Measurements from ENCODE around the gene HAGH. TPM values are rescaled to one million over a fixed set of nuclear protein-coding genes. Genes with fewer than 3 reads are reported as not detected.

HAGH gene
- total RNA-seq, 2 experiments from 2014 or later = 51.3 to 51.8 TPM

GRCh38 chr16:1825864-1826690 is 548 bp downstream of the HAGH start:
- CTCF ChIA-PET = interaction anchor here (1.3 to 2.2 kb wide), 2 partner anchors 15 to 120 kb away, joined by 3 to 9 read pairs; partner anchors contain the start of gene MAPK8IP3
- Mint-ChIP-seq H3K36me3 (ENCODE audit: low read depth) (peaks cover 4% of the 10 kb centered on the region), H3K4me1 (peaks cover 42% of the 10 kb centered on the region), H3K4me3 (peak overlapping the region; percentile 83), H3K27ac (peak overlapping the region; percentile 81), H3K9me3 (no peaks in the 10 kb centered on the region), H3K27me3 (no peaks in the 10 kb centered on the region)
- POLR2A ChIA-PET = interaction anchor here (0.8 to 3.0 kb wide), 7 partner anchors 12 to 215 kb away, joined by 3 to 20 read pairs (median 5); partner anchors contain the start of genes EME2, MAPK8IP3, NUBP2 and RPS2
- peak; percentile 77 for DNase-seq

DNA sequence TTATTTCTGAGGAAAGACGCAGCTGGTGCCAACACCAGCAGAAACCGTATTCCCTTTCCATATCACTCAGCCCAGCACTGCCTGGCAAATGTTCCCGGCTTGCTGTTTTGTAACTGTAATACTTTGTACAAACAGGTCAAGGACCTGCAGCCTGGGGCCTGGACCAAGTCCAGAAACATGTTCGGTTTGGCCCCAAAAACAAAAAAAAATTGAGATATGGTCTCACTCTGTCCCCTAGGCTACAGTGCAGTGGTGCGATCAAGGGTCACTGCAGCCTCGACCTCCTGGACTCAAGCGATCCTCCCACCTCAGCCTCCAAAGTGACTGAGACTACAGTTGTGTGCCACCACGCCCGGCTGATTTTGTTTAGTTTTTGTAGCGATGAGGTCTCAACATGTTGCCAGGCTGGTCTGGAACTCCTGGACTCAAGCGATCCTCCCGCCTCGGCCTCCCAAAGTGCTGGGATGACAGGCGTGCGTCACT is 1.2 kb downstream of the HAGH start:
- POLR2A ChIA-PET = interaction anchor here (0.8 to 3.0 kb wide), 4 partner anchors 42 to 118 kb away, joined by 3 to 20 read pairs (median 3); partner anchors contain the start of genes EME2, NUBP2 and SPSB3
- CTCF ChIA-PET = no interaction called here
- H3K36me3 Mint-ChIP-seq (ENCODE audit: low read depth) = no peaks in the 10 kb centered on the region
- no peak for DNase-seq
- H3K27me3 Mint-ChIP-seq = no peaks in the 10 kb centered on the region
- peaks cover 42% of the 10 kb centered on the region for H3K4me1 Mint-ChIP-seq
- no peaks in the 10 kb centered on the region for H3K9me3 Mint-ChIP-seq
- peak overlapping the region; percentile 83 for H3K4me3 Mint-ChIP-seq
- peak overlapping the region; percentile 81 for H3K27ac Mint-ChIP-seq

DNA sequence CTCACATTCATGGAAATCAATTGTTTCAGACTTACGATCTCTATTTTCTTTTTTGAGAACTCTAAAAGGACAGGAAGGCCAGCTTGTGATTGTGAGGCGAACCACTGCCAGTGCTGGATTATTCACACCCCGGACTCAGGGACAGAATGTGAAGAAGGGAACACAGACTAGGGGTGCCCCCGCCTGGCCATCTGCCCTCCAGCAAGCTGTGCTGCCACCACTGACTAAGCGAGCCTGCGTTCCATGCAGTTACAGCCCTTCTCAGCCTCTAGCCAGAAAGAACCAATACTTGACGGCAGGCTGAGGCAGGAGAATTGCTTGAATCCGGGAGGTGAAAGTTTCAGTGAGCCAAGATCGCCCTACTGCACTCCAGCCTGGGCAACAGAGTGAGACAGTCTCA is 2.8 kb downstream of the HAGH start:
- POLR2A ChIA-PET = interaction anchor here (1.1 kb wide), 1 partner anchor 42 kb away, joined by 4 read pairs; no protein-coding TSS in a partner anchor
- peaks cover 38% of the 10 kb centered on the region for H3K4me1 Mint-ChIP-seq

DNA sequence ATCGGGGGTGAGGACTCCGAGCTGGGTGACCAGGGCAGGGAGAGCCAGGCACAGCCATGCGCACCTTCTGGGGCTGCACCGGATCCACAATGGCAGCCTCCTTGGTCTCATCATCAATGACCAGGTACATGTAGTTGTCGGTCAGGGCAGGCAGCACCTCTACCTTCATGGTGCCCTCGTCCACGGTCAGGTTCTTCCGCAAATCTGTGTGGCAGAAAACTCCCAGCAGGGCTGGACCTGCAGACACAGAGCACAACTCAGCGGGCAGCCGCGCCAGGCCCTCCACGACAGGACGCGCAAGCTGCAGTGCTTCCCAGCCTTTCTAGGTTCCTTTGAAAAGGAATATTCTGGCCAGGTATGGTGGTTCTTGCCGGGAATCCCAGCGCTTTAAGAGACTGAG is 3.8 kb downstream of the HAGH start:
- Mint-ChIP-seq H3K4me3 (no peak overlapping the region), H3K9me3 (no peaks in the 10 kb centered on the region), H3K36me3 (ENCODE audit: low read depth) (no peaks in the 10 kb centered on the region), H3K27me3 (no peaks in the 10 kb centered on the region), H3K4me1 (peaks cover 29% of the 10 kb centered on the region), H3K27ac (no peak overlapping the region)
- POLR2A ChIA-PET = interaction anchor here (1.0 kb wide), 1 partner anchor 50 kb away, joined by 3 read pairs; the partner anchor contains the start of genes EME2 and MRPS34
- CTCF ChIA-PET = interaction anchor here (0.6 kb wide), 1 partner anchor 366 kb away, joined by 4 read pairs; no protein-coding TSS in a partner anchor
- no peak for DNase-seq

More for the DNA sequence above, 2.8 kb downstream of the HAGH start:
- DNase-seq = peak; percentile 29
- Mint-ChIP-seq H3K36me3 (ENCODE audit: low read depth) (no peaks in the 10 kb centered on the region), H3K27me3 (no peaks in the 10 kb centered on the region), H3K9me3 (no peaks in the 10 kb centered on the region), H3K4me3 (no peak overlapping the region), H3K27ac (no peak overlapping the region)
- CTCF ChIA-PET = no interaction called here

GRCh38 chr16:1821861-1822611 is 4.6 kb downstream of the HAGH start:
- H3K4me1 Mint-ChIP-seq = peaks cover 22% of the 10 kb centered on the region
- DNase-seq = no peak
- peaks cover 3% of the 10 kb centered on the region for H3K36me3 Mint-ChIP-seq (ENCODE audit: low read depth)
- H3K27ac Mint-ChIP-seq = no peak overlapping the region
- H3K9me3 Mint-ChIP-seq = no peaks in the 10 kb centered on the region
- no peaks in the 10 kb centered on the region for H3K27me3 Mint-ChIP-seq
- POLR2A ChIA-PET = interaction anchor here (1.0 kb wide), 1 partner anchor 49 kb away, joined by 3 read pairs; the partner anchor contains the start of genes EME2 and MRPS34
- CTCF ChIA-PET = no interaction called here
- no peak overlapping the region for H3K4me3 Mint-ChIP-seq

DNA sequence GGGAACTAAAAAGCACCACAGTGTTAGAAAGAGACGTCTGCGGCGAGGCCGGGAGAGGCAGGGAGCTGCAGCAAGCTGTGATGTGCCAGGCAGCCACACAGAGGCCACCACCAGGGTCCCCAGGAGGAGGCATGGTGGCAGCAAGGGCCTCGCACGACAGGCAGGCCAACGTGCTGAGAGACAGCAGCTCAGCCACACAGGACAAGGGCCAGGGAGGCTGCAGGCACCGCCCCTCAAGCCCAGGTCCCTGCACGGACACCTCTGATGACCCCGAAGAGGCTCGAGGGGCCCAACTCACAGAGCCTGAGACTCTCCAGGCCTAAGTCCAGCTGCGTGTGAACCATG is 5.7 kb downstream of the HAGH start:
- Mint-ChIP-seq H3K4me1 (peaks cover 22% of the 10 kb centered on the region), H3K27ac (no peak overlapping the region), H3K9me3 (no peaks in the 10 kb centered on the region), H3K36me3 (ENCODE audit: low read depth) (peaks cover 3% of the 10 kb centered on the region), H3K4me3 (no peak overlapping the region), H3K27me3 (no peaks in the 10 kb centered on the region)
- POLR2A ChIA-PET = no interaction called here
- CTCF ChIA-PET = no interaction called here
- DNase-seq = no peak

DNA sequence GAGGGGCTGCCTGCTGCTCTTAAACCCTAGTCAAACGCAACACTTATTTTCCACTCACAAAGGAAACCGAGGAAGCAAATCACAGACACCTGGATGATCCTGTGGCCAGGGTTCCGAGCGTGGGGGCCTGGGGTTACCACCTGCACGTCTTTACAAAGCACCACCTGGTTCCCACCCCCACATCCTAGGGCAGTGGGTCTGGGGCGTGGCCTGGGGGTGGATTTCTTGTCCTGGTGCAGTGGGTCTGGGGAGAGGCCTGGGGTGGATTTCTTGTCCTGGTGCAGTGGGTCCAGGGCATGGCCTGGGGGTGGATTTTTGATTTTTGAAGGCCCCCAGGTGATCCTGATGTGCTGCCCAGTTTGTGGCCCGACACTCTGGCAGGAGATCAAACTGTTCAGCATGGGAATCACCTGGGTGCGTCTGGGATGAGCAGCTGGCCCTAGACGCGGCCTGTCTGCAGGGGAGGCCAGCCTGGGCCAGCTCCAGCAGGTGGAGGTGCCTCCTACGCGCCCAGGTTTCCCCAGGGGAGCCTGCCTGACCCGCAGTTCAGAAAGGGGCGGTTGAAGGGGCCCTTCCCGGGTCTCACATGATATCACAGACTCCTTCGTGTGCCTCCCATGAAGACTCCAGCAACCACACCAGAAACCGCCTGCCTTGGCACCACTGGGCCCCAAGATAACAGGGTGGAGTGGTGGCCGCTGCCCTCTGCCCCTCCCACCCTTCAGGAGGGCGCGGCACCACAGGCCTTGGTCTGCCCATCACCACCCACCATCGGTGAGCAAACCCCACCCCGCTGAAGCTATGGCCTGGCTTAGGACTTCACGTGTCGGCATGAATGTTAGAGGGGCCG is 6.3 kb downstream of the HAGH start:
- no peak for DNase-seq
- CTCF ChIA-PET = no interaction called here
- Mint-ChIP-seq H3K4me3 (no peak overlapping the region), H3K27ac (no peak overlapping the region), H3K4me1 (peaks cover 16% of the 10 kb centered on the region), H3K36me3 (ENCODE audit: low read depth) (peaks cover 7% of the 10 kb centered on the region), H3K9me3 (no peaks in the 10 kb centered on the region), H3K27me3 (no peaks in the 10 kb centered on the region)
- POLR2A ChIA-PET = no interaction called here

GRCh38 chr16:1819611-1820010 is 7.0 kb downstream of the HAGH start:
- Mint-ChIP-seq H3K4me3 (no peak overlapping the region), H3K4me1 (peaks cover 10% of the 10 kb centered on the region), H3K9me3 (no peaks in the 10 kb centered on the region), H3K27me3 (no peaks in the 10 kb centered on the region), H3K27ac (no peak overlapping the region), H3K36me3 (ENCODE audit: low read depth) (peaks cover 12% of the 10 kb centered on the region)
- DNase-seq = no peak
- POLR2A ChIA-PET = no interaction called here
- CTCF ChIA-PET = no interaction called here

DNA sequence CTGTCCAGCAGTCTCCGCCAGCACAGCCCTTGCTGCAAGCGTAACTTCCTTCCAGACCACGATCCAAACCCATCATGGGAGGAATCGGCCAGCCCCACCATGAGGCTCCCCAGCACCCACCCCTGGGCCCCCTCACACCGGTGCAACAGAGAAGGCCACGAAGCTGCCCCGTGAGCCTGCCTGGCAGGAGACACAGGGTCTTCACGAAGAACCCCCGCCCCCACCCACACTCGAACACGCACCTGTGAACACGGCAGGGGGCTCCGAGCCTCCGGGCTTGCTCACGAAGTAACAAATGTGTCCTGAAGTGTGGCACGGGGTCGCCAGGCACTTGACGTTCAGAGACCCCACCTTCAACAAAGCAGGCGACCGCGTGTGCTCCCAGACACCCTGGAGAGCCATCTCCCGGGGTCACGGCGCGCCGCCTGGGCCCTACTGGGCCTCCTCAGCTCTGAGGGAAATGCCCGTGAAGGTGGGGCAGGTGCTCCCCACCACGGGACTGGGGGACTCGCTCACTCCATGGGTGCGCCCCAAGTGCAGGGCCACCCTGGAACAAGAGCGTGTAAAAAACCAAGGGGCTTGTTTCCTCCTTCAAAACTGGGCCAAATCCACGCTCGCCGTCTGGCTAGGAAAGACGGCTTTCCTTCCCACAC is 7.6 kb downstream of the HAGH start:
- Mint-ChIP-seq H3K27me3 (no peaks in the 10 kb centered on the region), H3K36me3 (ENCODE audit: low read depth) (peaks cover 12% of the 10 kb centered on the region), H3K4me3 (no peak overlapping the region), H3K9me3 (no peaks in the 10 kb centered on the region), H3K27ac (no peak overlapping the region), H3K4me1 (peaks cover 4% of the 10 kb centered on the region)
- no peak for DNase-seq
- CTCF ChIA-PET = no interaction called here
- POLR2A ChIA-PET = no interaction called here

- no peaks in the 10 kb centered on the region for H3K9me3 Mint-ChIP-seq
- ChIA-PET POLR2A (no interaction called here), CTCF (no interaction called here)
- no peaks in the 10 kb centered on the region for H3K27me3 Mint-ChIP-seq
- DNase-seq = no peak
- H3K4me3 Mint-ChIP-seq = no peak overlapping the region
- no peaks in the 10 kb centered on the region for H3K4me1 Mint-ChIP-seq
- H3K36me3 Mint-ChIP-seq (ENCODE audit: low read depth) = peaks cover 18% of the 10 kb centered on the region
- H3K27ac Mint-ChIP-seq = no peak overlapping the region
Observed at GRCh38 chr16:1818204-1818872, 8.3 kb downstream of the HAGH start.

DNA sequence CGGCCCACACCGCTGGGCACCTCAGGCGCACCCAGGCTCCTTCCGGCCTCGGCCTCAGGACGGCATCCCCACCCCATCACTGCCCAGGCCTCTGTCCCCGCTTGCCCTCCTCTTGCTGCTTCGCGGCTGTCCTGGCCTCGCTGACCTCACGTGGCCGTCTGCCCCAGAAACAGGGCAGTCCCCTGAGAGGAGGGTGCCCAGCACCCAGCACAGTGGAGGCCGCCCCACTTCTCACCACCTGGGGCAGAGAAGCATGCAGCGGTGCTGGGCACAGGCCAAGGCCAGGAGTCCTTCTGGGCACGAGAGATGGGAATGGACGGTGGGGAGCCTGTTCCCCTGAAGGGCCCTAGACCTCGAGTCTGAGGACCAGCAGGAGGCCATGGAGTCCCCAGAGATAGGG is 8.9 kb downstream of the HAGH start:
- ChIA-PET POLR2A (no interaction called here), CTCF (no interaction called here)
- Mint-ChIP-seq H3K4me3 (no peak overlapping the region), H3K27me3 (no peaks in the 10 kb centered on the region), H3K4me1 (peaks cover 2% of the 10 kb centered on the region), H3K36me3 (ENCODE audit: low read depth) (peaks cover 21% of the 10 kb centered on the region), H3K27ac (no peak overlapping the region), H3K9me3 (no peaks in the 10 kb centered on the region)
- DNase-seq = no peak

GRCh38 chr16:1817276-1817589 is 9.4 kb downstream of the HAGH start:
- Mint-ChIP-seq H3K27me3 (no peaks in the 10 kb centered on the region), H3K9me3 (no peaks in the 10 kb centered on the region), H3K36me3 (ENCODE audit: low read depth) (peaks cover 21% of the 10 kb centered on the region), H3K4me1 (peaks cover 2% of the 10 kb centered on the region), H3K27ac (no peak overlapping the region), H3K4me3 (no peak overlapping the region)
- POLR2A ChIA-PET = no interaction called here
- no peak for DNase-seq
- CTCF ChIA-PET = no interaction called here

Measured in activated CD4-positive, alpha-beta memory T cell treated with anti-CD3 and anti-CD28 coated beads, Interleukin-2, amount 10 ng/mL, durations not matched to agents 7 days and 5 days (primary cell).